ENCODE results near the gene PPARGC1A. TPM values are rescaled to one million over a fixed set of nuclear protein-coding genes. Genes with fewer than 3 reads are reported as not detected.

Gene PPARGC1A
- total RNA-seq, 1 donor = 0.81 TPM

- DNase-seq (ENCODE audit: low read depth) = no peak
- no peak for TF ChIP-seq CTCF (IDR thresholded peaks at IDR 0.05; ENCODE audit: insufficient read depth, low read length)
Observed at GRCh38 chr4:23763559-23763958, 126.3 kb downstream of the PPARGC1A start.

GRCh38 chr4:23762551-23762950 is 127.3 kb downstream of the PPARGC1A start:
- no peak for TF ChIP-seq CTCF (IDR thresholded peaks at IDR 0.05; ENCODE audit: insufficient read depth, low read length)
- no peak for DNase-seq (ENCODE audit: low read depth)
- H3K4me3 ChIP-seq (ENCODE audit: low read depth, low read length) = no peak overlapping the region

More at GRCh38 chr4:23763559-23763958, 126.3 kb downstream of the PPARGC1A start:
- H3K4me3 ChIP-seq (ENCODE audit: low read depth, low read length) = no peak overlapping the region

- DNase-seq (ENCODE audit: low read depth) = no peak
- no peak for TF ChIP-seq CTCF (IDR thresholded peaks at IDR 0.05; ENCODE audit: insufficient read depth, low read length)
- H3K4me3 ChIP-seq (ENCODE audit: low read depth, low read length) = no peak overlapping the region
Observed at GRCh38 chr4:23759066-23759465, 130.8 kb downstream of the PPARGC1A start.

- H3K4me3 ChIP-seq (ENCODE audit: low read depth, low read length) = no peak overlapping the region
- DNase-seq (ENCODE audit: low read depth) = no peak
- TF ChIP-seq CTCF (IDR thresholded peaks at IDR 0.05; ENCODE audit: insufficient read depth, low read length) = no peak
Observed at GRCh38 chr4:23754688-23755087, 135.2 kb downstream of the PPARGC1A start.

GRCh38 chr4:23750125-23750524 is 139.7 kb downstream of the PPARGC1A start:
- no peak for DNase-seq (ENCODE audit: low read depth)
- no peak for TF ChIP-seq CTCF (IDR thresholded peaks at IDR 0.05; ENCODE audit: insufficient read depth, low read length)

GRCh38 chr4:23747281-23747735 is 142.5 kb downstream of the PPARGC1A start:
- no peak overlapping the region for H3K4me3 ChIP-seq (ENCODE audit: low read depth, low read length)
- no peak for DNase-seq (ENCODE audit: low read depth)
- TF ChIP-seq CTCF (IDR thresholded peaks at IDR 0.05; ENCODE audit: insufficient read depth, low read length) = no peak

More at GRCh38 chr4:23750125-23750524, 139.7 kb downstream of the PPARGC1A start:
- no peak overlapping the region for H3K4me3 ChIP-seq (ENCODE audit: low read depth, low read length)

GRCh38 chr4:23746672-23747071 is 143.2 kb downstream of the PPARGC1A start:
- no peak for TF ChIP-seq CTCF (IDR thresholded peaks at IDR 0.05; ENCODE audit: insufficient read depth, low read length)
- H3K4me3 ChIP-seq (ENCODE audit: low read depth, low read length) = no peak overlapping the region
- no peak for DNase-seq (ENCODE audit: low read depth)

Data from fibroblast of the aortic adventitia (primary cell).